ENCODE measurements around the gene CASQ2.
A peak's percentile ranks its signal among the peaks of the same experiment; 100 is the strongest.

Gene CASQ2

DNA sequence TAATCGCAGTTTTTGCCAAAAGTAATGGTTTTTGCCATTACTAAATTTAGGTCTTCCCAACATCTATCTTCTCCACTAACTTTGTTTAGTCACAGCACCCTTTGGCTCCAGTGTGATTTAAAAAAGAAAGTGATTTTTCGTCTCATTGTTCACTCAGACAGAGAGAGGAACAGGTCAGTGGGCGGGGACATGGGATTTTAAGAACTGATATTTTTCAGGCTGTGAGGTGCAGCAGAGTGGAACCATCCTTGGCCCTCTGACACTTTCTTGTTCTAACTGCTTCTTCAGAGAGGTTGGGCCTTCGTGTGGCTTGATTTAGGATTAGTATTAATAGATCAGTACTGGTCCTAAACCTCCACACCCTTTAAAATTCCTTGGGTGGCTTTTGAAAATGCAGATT lies 38.8 kb downstream of the CASQ2 start:
- peak; percentile 13 for DNase-seq
- no peaks in the 10 kb centered on the region for H3K27me3 Mint-ChIP-seq
- H3K4me3 Mint-ChIP-seq = no peak overlapping the region
- peaks cover 0 to 2% of the 10 kb centered on the region in 2 donors for H3K4me1 Mint-ChIP-seq
- no peak overlapping the region for H3K27ac Mint-ChIP-seq
- peak; percentile 90 to 91 for ATAC-seq (replicated peaks)
- no peaks in the 10 kb centered on the region for H3K9me3 Mint-ChIP-seq
- H3K36me3 Mint-ChIP-seq = no peaks in the 10 kb centered on the region

DNA sequence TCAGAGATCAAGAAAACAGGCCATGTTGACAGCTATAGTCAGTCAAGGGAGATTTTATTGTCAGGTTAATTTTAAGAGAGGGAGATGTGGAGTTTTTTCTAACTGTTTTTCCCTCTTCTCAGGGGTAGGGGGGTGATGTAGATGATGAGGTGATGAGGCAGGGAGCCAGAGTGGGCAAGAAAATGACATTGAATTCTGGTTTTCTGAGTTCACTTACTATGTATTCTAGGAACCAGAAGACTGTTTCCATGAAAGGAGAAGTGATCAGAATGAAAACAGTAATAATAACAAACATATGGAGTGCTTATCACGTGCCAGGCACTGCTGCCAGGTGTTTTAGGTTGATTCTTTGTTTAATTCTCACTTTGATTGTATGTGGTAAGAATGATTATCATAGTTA lies 40.2 kb downstream of the CASQ2 start:
- no peak overlapping the region for H3K4me3 Mint-ChIP-seq
- H3K27me3 Mint-ChIP-seq = no peaks in the 10 kb centered on the region
- peaks cover 0 to 2% of the 10 kb centered on the region in 2 donors for H3K4me1 Mint-ChIP-seq
- H3K9me3 Mint-ChIP-seq = no peaks in the 10 kb centered on the region
- H3K36me3 Mint-ChIP-seq = no peaks in the 10 kb centered on the region
- DNase-seq (no peak), ATAC-seq (replicated peaks) (no peak)
- H3K27ac Mint-ChIP-seq = no peak overlapping the region

- DNase-seq (no peak), ATAC-seq (replicated peaks) (no peak)
- Mint-ChIP-seq H3K9me3 (no peaks in the 10 kb centered on the region), H3K36me3 (no peaks in the 10 kb centered on the region), H3K27me3 (no peaks in the 10 kb centered on the region), H3K27ac (no peak overlapping the region), H3K4me1 (peaks cover 0 to 2% of the 10 kb centered on the region in 2 donors), H3K4me3 (no peak overlapping the region)
Observed at GRCh38 chr1:115727706-115728249, 40.7 kb downstream of the CASQ2 start.

DNA sequence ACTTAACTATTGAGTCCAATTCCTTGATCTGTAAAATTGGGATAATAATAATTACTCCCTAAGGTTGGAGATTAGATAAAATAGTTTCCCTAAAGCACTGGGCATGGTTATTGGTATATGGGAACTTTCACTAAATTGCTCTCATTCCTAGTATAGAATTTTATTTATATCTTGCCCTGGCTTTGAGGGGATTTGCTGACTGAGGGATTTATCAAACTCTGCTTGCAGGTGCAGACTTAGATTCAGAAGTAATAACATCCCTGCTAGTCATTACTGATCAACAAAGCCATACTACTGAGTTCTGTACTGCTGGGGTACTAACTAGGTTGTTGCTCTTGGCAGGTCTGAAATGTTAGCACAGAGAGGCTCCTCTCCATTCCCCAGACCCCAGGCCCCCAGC lies 41.9 kb downstream of the CASQ2 start:
- Mint-ChIP-seq H3K36me3 (no peaks in the 10 kb centered on the region), H3K4me1 (peaks cover 0 to 2% of the 10 kb centered on the region in 2 donors), H3K4me3 (no peak overlapping the region), H3K9me3 (no peaks in the 10 kb centered on the region), H3K27me3 (peaks cover 0 to 3% of the 10 kb centered on the region in 2 donors), H3K27ac (no peak overlapping the region)
- no peak for DNase-seq
- ATAC-seq (replicated peaks) = no peak

GRCh38 chr1:115726161-115726560 lies 42.4 kb downstream of the CASQ2 start:
- Mint-ChIP-seq H3K4me1 (peaks cover 0 to 2% of the 10 kb centered on the region in 2 donors), H3K27me3 (peaks cover 0 to 4% of the 10 kb centered on the region in 2 donors), H3K9me3 (no peaks in the 10 kb centered on the region), H3K4me3 (no peak overlapping the region), H3K27ac (no peak overlapping the region), H3K36me3 (no peaks in the 10 kb centered on the region)
- DNase-seq (no peak), ATAC-seq (replicated peaks) (no peak)

DNA sequence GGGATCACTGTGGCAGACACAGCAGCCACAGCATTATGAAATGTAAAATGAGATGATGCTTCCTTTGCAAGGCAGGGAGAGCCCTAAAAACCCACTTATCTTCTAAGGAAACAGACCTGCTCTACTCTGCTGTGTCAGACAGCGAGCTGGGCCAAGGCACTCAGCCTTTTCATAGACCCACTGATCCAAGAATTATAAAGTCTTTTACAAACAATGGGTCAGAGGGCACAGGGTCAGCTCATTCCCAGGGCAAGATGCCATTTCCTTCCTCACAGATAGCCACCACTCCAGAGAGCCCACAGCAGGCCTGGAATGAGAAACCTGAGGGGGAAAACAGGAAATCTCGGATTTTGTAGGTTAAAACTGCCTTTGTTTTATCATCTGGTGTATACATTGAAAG lies 42.9 kb downstream of the CASQ2 start:
- peaks cover 0 to 4% of the 10 kb centered on the region in 2 donors for H3K27me3 Mint-ChIP-seq
- H3K36me3 Mint-ChIP-seq = no peaks in the 10 kb centered on the region
- no peaks in the 10 kb centered on the region for H3K9me3 Mint-ChIP-seq
- peaks cover 0 to 2% of the 10 kb centered on the region in 2 donors for H3K4me1 Mint-ChIP-seq
- no peak overlapping the region for H3K27ac Mint-ChIP-seq
- DNase-seq (no peak), ATAC-seq (replicated peaks) (no peak)
- H3K4me3 Mint-ChIP-seq = no peak overlapping the region

DNA sequence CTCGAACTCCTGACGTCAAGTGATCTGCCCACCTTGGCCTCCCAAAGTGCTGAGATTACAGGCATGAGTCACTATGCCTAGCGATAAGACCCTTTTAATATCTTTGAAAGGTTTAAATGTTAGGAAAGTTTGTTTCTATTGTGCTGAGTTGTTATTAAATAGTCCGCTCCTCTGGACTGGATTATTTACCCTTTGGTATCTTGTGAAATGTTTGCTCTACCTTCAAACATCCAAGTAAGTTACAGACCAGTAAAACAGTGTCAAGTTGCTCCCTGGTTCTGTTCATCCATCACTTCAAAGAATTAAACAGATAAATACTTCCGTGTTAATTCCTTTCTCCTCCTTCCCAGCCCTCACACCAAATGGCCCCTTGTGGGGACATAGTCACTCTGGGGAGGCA lies 44.8 kb downstream of the CASQ2 start:
- Mint-ChIP-seq H3K9me3 (no peaks in the 10 kb centered on the region), H3K27me3 (peaks cover 0 to 4% of the 10 kb centered on the region in 2 donors), H3K27ac (no peak overlapping the region), H3K36me3 (no peaks in the 10 kb centered on the region), H3K4me3 (no peak overlapping the region), H3K4me1 (no peaks in the 10 kb centered on the region)
- DNase-seq (no peak), ATAC-seq (replicated peaks) (no peak)

GRCh38 chr1:115722221-115722620 lies 46.3 kb downstream of the CASQ2 start:
- Mint-ChIP-seq H3K4me1 (no peaks in the 10 kb centered on the region), H3K4me3 (no peak overlapping the region), H3K9me3 (no peaks in the 10 kb centered on the region), H3K27me3 (peaks cover 10 to 12% of the 10 kb centered on the region in 2 donors), H3K27ac (no peak overlapping the region), H3K36me3 (no peaks in the 10 kb centered on the region)
- ATAC-seq (replicated peaks) (no peak), DNase-seq (no peak)

- Mint-ChIP-seq H3K4me3 (no peak overlapping the region), H3K27ac (no peak overlapping the region), H3K27me3 (peaks cover 12% of the 10 kb centered on the region in 2 donors), H3K36me3 (no peaks in the 10 kb centered on the region), H3K4me1 (no peaks in the 10 kb centered on the region), H3K9me3 (no peaks in the 10 kb centered on the region)
- no peak for ATAC-seq (replicated peaks)
- DNase-seq = no peak
Observed at GRCh38 chr1:115719285-115719684, 49.2 kb downstream of the CASQ2 start.

DNA sequence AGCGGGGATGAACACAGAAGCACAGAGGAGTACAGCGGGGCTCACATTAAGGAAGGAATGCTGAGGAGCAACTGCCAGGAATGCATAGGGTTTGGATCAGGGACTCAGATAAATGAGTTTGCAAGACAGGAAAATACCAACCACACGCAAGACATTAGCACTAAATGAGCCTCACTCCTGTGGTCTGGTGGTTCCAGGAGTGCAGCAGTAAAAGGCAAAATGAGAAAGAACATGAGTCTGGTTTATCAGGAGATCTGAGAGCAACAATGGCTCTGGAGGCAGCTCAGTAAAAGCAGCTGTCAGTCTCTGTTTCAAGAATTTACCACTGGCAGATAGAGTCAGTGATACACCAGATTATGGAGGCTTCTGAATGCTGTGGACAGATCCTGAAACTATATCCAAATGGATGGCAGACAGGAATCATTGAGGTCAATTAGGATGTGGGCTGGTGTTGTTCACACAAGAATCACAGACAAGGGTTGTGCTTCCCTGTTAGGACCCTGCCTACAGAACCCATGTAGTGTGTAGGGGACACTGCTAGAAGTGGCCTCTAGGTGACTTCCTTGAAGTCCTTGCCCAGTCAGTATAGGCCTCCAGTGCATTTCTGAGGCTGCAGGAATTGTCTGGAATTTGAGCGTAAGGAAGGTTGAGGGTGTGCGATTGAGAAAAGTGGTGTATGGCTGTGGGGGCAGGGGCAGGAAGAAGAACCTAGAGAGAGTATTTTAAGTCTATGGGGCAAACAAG lies 50.3 kb downstream of the CASQ2 start:
- H3K4me3 Mint-ChIP-seq = no peak overlapping the region
- H3K4me1 Mint-ChIP-seq = no peaks in the 10 kb centered on the region
- H3K9me3 Mint-ChIP-seq = no peaks in the 10 kb centered on the region
- no peak overlapping the region for H3K27ac Mint-ChIP-seq
- ATAC-seq (replicated peaks) = no peak
- DNase-seq = no peak
- no peaks in the 10 kb centered on the region for H3K36me3 Mint-ChIP-seq
- H3K27me3 Mint-ChIP-seq = peaks cover 12% of the 10 kb centered on the region in 2 donors

- peaks cover 12 to 14% of the 10 kb centered on the region in 2 donors for H3K27me3 Mint-ChIP-seq
- no peaks in the 10 kb centered on the region for H3K36me3 Mint-ChIP-seq
- ATAC-seq (replicated peaks) = peak; percentile 23 to 45
- H3K4me1 Mint-ChIP-seq = no peaks in the 10 kb centered on the region
- no peaks in the 10 kb centered on the region for H3K9me3 Mint-ChIP-seq
- H3K4me3 Mint-ChIP-seq = no peak overlapping the region
- no peak overlapping the region for H3K27ac Mint-ChIP-seq
- DNase-seq = no peak
Observed at GRCh38 chr1:115717541-115717940, 51.0 kb downstream of the CASQ2 start.

GRCh38 chr1:115714572-115715141 lies 53.9 kb downstream of the CASQ2 start:
- ATAC-seq (replicated peaks) = no peak
- Mint-ChIP-seq H3K27ac (no peak overlapping the region), H3K4me3 (no peak overlapping the region), H3K4me1 (no peaks in the 10 kb centered on the region), H3K27me3 (peaks cover 10 to 32% of the 10 kb centered on the region in 2 donors), H3K9me3 (no peaks in the 10 kb centered on the region), H3K36me3 (no peaks in the 10 kb centered on the region)
- no peak for DNase-seq

DNA sequence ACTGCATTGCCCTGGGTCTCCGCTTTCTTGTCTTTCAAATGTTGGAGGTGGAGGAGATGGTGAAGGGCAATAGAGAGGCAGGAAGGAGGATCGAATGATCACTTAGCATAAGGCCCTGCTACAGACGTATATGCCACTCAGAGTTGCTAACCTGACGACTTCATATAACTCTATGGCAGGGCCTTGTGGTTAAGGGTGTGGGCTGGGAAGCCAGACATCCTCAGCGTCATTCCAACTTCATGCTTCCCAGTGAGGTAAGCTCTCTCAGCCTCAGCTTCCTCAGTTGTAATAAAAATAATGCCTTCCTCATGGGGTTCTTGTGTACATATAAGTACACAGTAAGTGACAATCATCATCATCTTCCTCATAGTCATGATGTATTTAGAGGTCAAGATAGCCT lies 54.6 kb downstream of the CASQ2 start:
- no peaks in the 10 kb centered on the region for H3K4me1 Mint-ChIP-seq
- no peak overlapping the region for H3K27ac Mint-ChIP-seq
- no peaks in the 10 kb centered on the region for H3K36me3 Mint-ChIP-seq
- H3K4me3 Mint-ChIP-seq = no peak overlapping the region
- no peaks in the 10 kb centered on the region for H3K9me3 Mint-ChIP-seq
- H3K27me3 Mint-ChIP-seq = peaks cover 12 to 32% of the 10 kb centered on the region in 2 donors
- DNase-seq = no peak
- ATAC-seq (replicated peaks) = no peak

DNA sequence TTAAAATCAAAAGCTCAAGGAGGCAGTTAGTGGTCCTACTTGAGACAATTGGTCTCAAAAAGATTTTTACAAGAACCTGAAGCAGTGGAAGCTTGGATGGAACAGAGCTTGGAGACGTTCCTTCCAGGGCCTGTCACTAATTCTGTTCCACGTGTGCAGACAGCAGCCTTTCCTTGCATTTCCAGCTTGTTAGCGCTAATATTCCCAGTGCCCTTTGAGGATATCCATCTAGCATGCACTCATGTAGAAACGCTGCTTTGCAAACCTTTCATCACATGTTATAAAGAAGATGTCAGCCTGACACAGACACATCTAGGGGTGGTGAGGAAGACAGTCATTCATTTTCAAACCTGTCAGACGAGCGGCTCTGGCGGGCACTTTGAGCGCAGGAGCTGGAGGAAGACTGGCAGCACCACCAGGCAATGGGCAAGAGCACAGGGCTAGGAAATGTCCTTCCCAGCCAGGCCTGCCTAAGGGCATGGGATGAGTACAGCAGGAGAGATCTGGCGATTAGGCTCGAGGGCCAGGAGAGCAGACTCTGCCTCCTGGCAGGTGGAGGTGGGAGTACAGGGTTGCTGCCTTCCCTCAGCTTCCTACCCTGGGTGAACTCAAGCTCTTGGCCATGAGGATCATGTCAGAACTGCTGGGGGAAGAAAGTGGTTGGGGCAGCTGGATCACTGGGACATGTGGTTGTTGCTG lies 55.5 kb downstream of the CASQ2 start:
- Mint-ChIP-seq H3K27me3 (peaks cover 12 to 27% of the 10 kb centered on the region in 2 donors), H3K9me3 (no peaks in the 10 kb centered on the region), H3K4me1 (no peaks in the 10 kb centered on the region), H3K36me3 (no peaks in the 10 kb centered on the region), H3K27ac (no peak overlapping the region), H3K4me3 (no peak overlapping the region)
- DNase-seq (no peak), ATAC-seq (replicated peaks) (peak in 1 of 2 donors; percentile 22)
